ENCODE data around the gene GALC. TPM values are rescaled to one million over a fixed set of nuclear protein-coding genes. Genes with fewer than 3 reads are reported as not detected.
A peak's percentile ranks its signal among the peaks of the same experiment; 100 is the strongest.

Gene GALC
- total and polyA plus RNA-seq, 9 of the 15 experiments (the other 6 are each of a cell fraction or from before 2014, with no cell fraction given): 1.6 to 15.0 (median 7.3) TPM

DNA sequence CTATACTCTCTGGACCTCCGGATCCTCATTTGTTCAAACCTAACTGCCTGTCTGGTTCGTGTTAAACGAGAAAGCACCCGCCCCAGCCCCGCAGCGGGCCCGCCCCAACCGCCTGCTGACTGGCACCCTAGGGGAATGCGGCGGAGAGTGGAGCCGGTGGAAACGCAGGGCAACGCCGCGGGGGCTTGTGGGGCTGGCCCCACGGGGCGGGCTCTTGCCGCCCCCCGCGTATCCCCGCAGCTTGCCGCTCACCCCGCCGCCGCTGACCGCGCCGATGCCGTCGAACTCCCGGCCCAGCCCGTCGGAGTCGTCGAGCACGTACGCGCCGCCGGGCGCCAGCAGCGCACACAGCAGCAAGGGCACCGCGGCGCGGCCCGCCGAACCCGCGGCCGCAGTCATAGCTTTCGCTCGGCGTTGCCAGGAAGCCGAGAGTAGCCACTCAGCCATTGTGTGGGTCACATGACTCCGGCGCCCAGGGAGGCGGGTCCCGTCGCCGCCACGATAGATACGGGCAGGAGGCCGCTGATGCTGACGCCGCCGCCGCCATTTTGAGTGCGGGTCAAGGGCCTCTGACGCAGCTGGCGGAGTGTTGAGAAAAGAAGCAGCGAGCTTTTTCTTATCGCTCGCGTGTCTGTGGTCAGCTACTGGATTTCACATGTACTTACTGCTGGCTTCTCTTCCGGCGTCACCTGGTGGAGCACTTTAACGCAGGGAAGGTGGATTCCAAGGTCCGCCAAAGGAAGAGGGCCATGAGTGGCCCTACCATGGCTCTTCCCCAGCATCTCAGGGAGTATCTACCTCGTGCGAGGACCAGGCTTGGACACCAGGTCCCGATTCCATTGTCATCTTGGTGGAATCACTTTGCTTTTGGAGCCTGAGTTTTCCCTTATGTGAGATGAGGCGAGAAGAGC lies at the start of gene GALC (continued):
- TF ChIP-seq E2F1 (CRISPR knock-in tag; IDR thresholded peaks at IDR 0.05): peak; percentile 69
- TF ChIP-seq RAD51 (IDR thresholded peaks at IDR 0.05; ENCODE audit: borderline replicate concordance, low read depth): peak; percentile 89
- peak; percentile 28; the same call in 1 of the 2 replicates for TF ChIP-seq MTA1 (IDR thresholded peaks at IDR 0.05; ENCODE audit: borderline replicate concordance)
- TF ChIP-seq NFIX (CRISPR knock-in tag; IDR thresholded peaks at IDR 0.05; ENCODE audit: low read depth): no peak
- no peak for TF ChIP-seq EZH2 (IDR thresholded peaks at IDR 0.05; ENCODE audit: borderline replicate concordance, low read depth, low read length)
- TF ChIP-seq CREM (IDR thresholded peaks at IDR 0.05; ENCODE audit: low read depth): peak; percentile 92
- TF ChIP-seq, protein P1, sequence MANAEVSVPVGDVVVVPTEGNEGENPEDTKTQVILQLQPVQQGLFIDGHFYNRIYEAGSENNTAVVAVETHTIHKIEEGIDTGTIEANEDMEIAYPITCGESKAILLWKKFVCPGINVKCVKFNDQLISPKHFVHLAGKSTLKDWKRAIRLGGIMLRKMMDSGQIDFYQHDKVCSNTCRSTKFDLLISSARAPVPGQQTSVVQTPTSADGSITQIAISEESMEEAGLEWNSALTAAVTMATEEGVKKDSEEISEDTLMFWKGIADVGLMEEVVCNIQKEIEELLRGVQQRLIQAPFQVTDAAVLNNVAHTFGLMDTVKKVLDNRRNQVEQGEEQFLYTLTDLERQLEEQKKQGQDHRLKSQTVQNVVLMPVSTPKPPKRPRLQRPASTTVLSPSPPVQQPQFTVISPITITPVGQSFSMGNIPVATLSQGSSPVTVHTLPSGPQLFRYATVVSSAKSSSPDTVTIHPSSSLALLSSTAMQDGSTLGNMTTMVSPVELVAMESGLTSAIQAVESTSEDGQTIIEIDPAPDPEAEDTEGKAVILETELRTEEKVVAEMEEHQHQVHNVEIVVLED (CRISPR knock-in tag; IDR thresholded peaks at IDR 0.05): peak; percentile 72
- no peak for TF ChIP-seq HDAC2 (IDR thresholded peaks at IDR 0.05)
- TF ChIP-seq ZNF695 (CRISPR knock-in tag; IDR thresholded peaks at IDR 0.05): no peak
- peak in 1 of 3 experiments; percentile 45; a peak in 1 of 6 replicates for TF ChIP-seq ZBTB11 (CRISPR knock-in tag; IDR thresholded peaks at IDR 0.05)
- peak; percentile 60 for TF ChIP-seq PHF20 (IDR thresholded peaks at IDR 0.05; ENCODE audit: partially characterized antibody)
- TF ChIP-seq RFX1 (IDR thresholded peaks at IDR 0.05): no peak
- peak; percentile 52; the same call in 1 of the 2 replicates for TF ChIP-seq SMAD4 (CRISPR knock-in tag; conservative IDR thresholded peaks at IDR 0.05)
- 0 out of 2 replicates have a peak, but pooled peaks have one; percentile 25 for TF ChIP-seq ZNF584 (CRISPR knock-in tag; IDR thresholded peaks at IDR 0.05; ENCODE audit: low read depth)
- no peak for TF ChIP-seq ZNF282 (CRISPR knock-in tag; IDR thresholded peaks at IDR 0.05)
- peak; percentile 52; the same call in 1 of the 2 replicates for TF ChIP-seq BACH1 (tag; IDR thresholded peaks at IDR 0.05)
- no peak; the same call in 1 of the 2 replicates for TF ChIP-seq NR2C2 (CRISPR knock-in tag; IDR thresholded peaks at IDR 0.05)
- TF ChIP-seq NR2C2 (tag; IDR thresholded peaks at IDR 0.05): peak; percentile 89
- peak; percentile 69 for TF ChIP-seq ETV1 (tag; conservative IDR thresholded peaks at IDR 0.05; ENCODE audit: low read depth)
